H1 (cell line): ENCODE results near the gene PASD1. TPM values are rescaled to one million over a fixed set of nuclear protein-coding genes. Genes with fewer than 3 reads are reported as not detected.

Experiments
- CTCF ChIA-PET: fragments of 300-600 bp; sonication (Branson Sonifier 250); formaldehyde crosslinking; loops from one replicate; lab custom pipeline; 2021; ENCODE audit not compliant: partially characterized antibody; lab: Charles Lee
- POLR2A ChIA-PET: fragments of 300-600 bp; sonication (Branson Sonifier 250); formaldehyde crosslinking; loops from one replicate; lab custom pipeline; 2021; ENCODE audit warnings: inconsistent platforms; ENCODE audit not compliant: partially characterized antibody; lab: Charles Lee
- DNase-seq, 2 experiments: peaks; one replicate each; pipeline versions ENCODE4 v3.0.0 to v3.0.0-alpha.2; 2010 to 2022; ENCODE audit warnings: low spot score in 2 of 2, low read depth in 1 of 2, mixed read lengths in 1 of 2
- FAIRE-seq: peaks from 2 replicates; lab custom pipeline; 2011; peaks lifted over from hg19 to GRCh38; lab: Jason Lieb, UNC
- H2AFZ ChIP-seq: 2 replicates; pipeline ENCODE4 v1.8.1; 2012; ENCODE audit warnings: low read length, inconsistent platforms
- H2AK5ac ChIP-seq: 2 replicates; pipeline ENCODE4 v1.6.1; 2013; ENCODE audit warnings: low read depth, low read length
- H2BK120ac ChIP-seq: replicated peaks from 2 replicates; pipeline ENCODE3; 2013; ENCODE audit warnings: low read depth, low read length, inconsistent platforms
- H2BK12ac ChIP-seq: 2 replicates; pipeline ENCODE4 v1.6.1; 2013; ENCODE audit warnings: low read depth, low read length
- H2BK15ac ChIP-seq: 2 replicates; pipeline ENCODE4 v1.6.1; 2013; ENCODE audit warnings: low read length
- H2BK20ac ChIP-seq: 2 replicates; pipeline ENCODE4 v1.6.1; 2013; ENCODE audit warnings: low read length
- H2BK5ac ChIP-seq: 2 replicates; pipeline ENCODE4 v1.6.1; 2013; ENCODE audit warnings: low read depth, low read length
- H3K14ac ChIP-seq: 2 replicates; pipeline ENCODE4 v1.6.1; 2013; ENCODE audit warnings: inconsistent platforms; ENCODE audit not compliant: insufficient read length
- H3K18ac ChIP-seq: 2 replicates; pipeline ENCODE4 v1.6.1; 2013; ENCODE audit warnings: low read length; ENCODE audit errors: extremely low read depth
- H3K23ac ChIP-seq: 2 replicates; pipeline ENCODE4 v1.6.1; 2013; ENCODE audit warnings: inconsistent platforms; ENCODE audit not compliant: insufficient read length
- H3K23me2 ChIP-seq: 2 replicates; pipeline ENCODE4 v1.6.1; 2013; ENCODE audit warnings: low read depth, low read length
- H3K27ac ChIP-seq: 2 replicates; pipeline ENCODE4 v1.6.1; 2011; ENCODE audit warnings: low read depth, low read length, inconsistent platforms
- H3K27me3 ChIP-seq, 4 experiments: replicated peaks in 1 of 4; 1 replicate in 1 of 4; 2 replicates in 3 of 4; pipeline versions ENCODE4 v1.6.1 to v1.8.1; 2011 to 2013; ENCODE audit warnings: low read length in 3 of 4, mild to moderate bottlenecking in 3 of 4, inconsistent platforms in 2 of 4, mixed read lengths in 2 of 4, moderate library complexity in 1 of 4; ENCODE audit not compliant: control insufficient read depth in 3 of 4, insufficient read depth in 3 of 4; ENCODE audit errors: extremely low read depth in 1 of 4
- H3K36me3 ChIP-seq, 4 experiments: 2 replicates each; pipeline versions ENCODE4 v1.6.1 to v1.8.1; 2011 to 2013; ENCODE audit warnings: mild to moderate bottlenecking in 4 of 4, low read length in 3 of 4, moderate library complexity in 2 of 4, control low read depth in 1 of 4, inconsistent platforms in 1 of 4; ENCODE audit not compliant: insufficient read depth in 4 of 4, control insufficient read depth in 2 of 4
- H3K4ac ChIP-seq: replicated peaks from 2 replicates; pipeline ENCODE3; 2013; ENCODE audit warnings: low read length, low read depth, mixed read lengths, inconsistent platforms; ENCODE audit not compliant: insufficient read length
- H3K4me1 ChIP-seq, 4 experiments: replicated peaks in 1 of 4; 1 replicate in 1 of 4; 2 replicates in 3 of 4; pipeline versions ENCODE4 v1.6.1 to v1.8.1; 2011 to 2013; ENCODE audit warnings: low read length in 3 of 4, inconsistent platforms in 2 of 4, mixed read lengths in 1 of 4; ENCODE audit not compliant: insufficient read depth in 4 of 4, control insufficient read depth in 3 of 4
- H3K4me2 ChIP-seq, 2 experiments: 2 replicates each; pipeline versions ENCODE4 v1.6.1 to v1.8.1; 2011 to 2013; ENCODE audit warnings: low read depth in 2 of 2, low read length in 2 of 2, control low read depth in 1 of 2, inconsistent platforms in 1 of 2, mild to moderate bottlenecking in 1 of 2; ENCODE audit not compliant: insufficient read depth in 1 of 2
- H3K4me3 ChIP-seq, 4 experiments: fragments of 200-600, 300-600 bp in 1 of 4; sonication (generic), shearing (Covaris generic), sonication (Bioruptor Twin) in 1 of 4; 2 replicates each; pipeline versions ENCODE4 v1.5.1 to v1.8.1; 2011 to 2016; ENCODE audit warnings: low read length in 4 of 4, low read depth in 3 of 4, control low read depth in 2 of 4, inconsistent platforms in 2 of 4, mild to moderate bottlenecking in 2 of 4, mixed read lengths in 1 of 4, moderate library complexity in 1 of 4; ENCODE audit not compliant: insufficient read depth in 2 of 4; ENCODE audit errors: extremely low read depth in 1 of 4
- H3K56ac ChIP-seq: replicated peaks from 2 replicates; pipeline ENCODE3; 2013; ENCODE audit warnings: low read depth, mild to moderate bottlenecking, mixed read lengths, low read length, inconsistent platforms; ENCODE audit not compliant: insufficient read length
- H3K79me1 ChIP-seq: 2 replicates; pipeline ENCODE4 v1.6.1; 2013; ENCODE audit warnings: low read depth, low read length, control low read depth
- H3K79me2 ChIP-seq, 2 experiments: 2 replicates each; pipeline versions ENCODE4 v1.6.1 to v1.8.1; 2012 to 2013; ENCODE audit warnings: low read length in 2 of 2, mild to moderate bottlenecking in 2 of 2, inconsistent platforms in 1 of 2; ENCODE audit not compliant: insufficient read depth in 2 of 2, control insufficient read depth in 1 of 2
- H3K9ac ChIP-seq, 4 experiments: replicated peaks in 1 of 4; 1 replicate in 1 of 4; 2 replicates in 3 of 4; pipeline versions ENCODE4 v1.6.1 to v1.8.1; 2011 to 2013; ENCODE audit warnings: low read depth in 3 of 4, low read length in 3 of 4, control low read depth in 2 of 4, mild to moderate bottlenecking in 2 of 4, moderate library complexity in 2 of 4, inconsistent platforms in 1 of 4; ENCODE audit errors: extremely low read depth in 1 of 4
- H3K9me3 ChIP-seq, 2 experiments: 2 replicates each; pipeline versions ENCODE4 v1.6.1 to v1.8.1; 2012 to 2013; ENCODE audit warnings: mild to moderate bottlenecking in 2 of 2, moderate library complexity in 2 of 2, control low read depth in 1 of 2, inconsistent platforms in 1 of 2, low read depth in 1 of 2, low read length in 1 of 2, mixed read lengths in 1 of 2; ENCODE audit not compliant: insufficient read depth in 2 of 2
- H4K20me1 ChIP-seq, 2 experiments: replicated peaks in 1 of 2; 2 replicates each; pipeline versions ENCODE3 to v1.8.1; 2011 to 2013; ENCODE audit warnings: inconsistent platforms in 2 of 2, low read length in 2 of 2, mild to moderate bottlenecking in 1 of 2; ENCODE audit not compliant: insufficient read depth in 2 of 2, control insufficient read depth in 1 of 2
- H4K5ac ChIP-seq: 2 replicates; pipeline ENCODE4 v1.6.1; 2013; ENCODE audit warnings: low read length, low read depth, mixed read lengths, inconsistent platforms; ENCODE audit not compliant: insufficient read length
- H4K8ac ChIP-seq: 2 replicates; pipeline ENCODE4 v1.8.0; 2013; ENCODE audit warnings: mild to moderate bottlenecking, moderate library complexity, low read length, inconsistent platforms; ENCODE audit not compliant: insufficient read depth; ENCODE audit errors: extremely low read depth
- H4K91ac ChIP-seq: replicated peaks from 2 replicates; pipeline ENCODE3; 2013; ENCODE audit warnings: low read length, mixed read lengths, inconsistent platforms; ENCODE audit not compliant: insufficient read length
- WGBS, 2 experiments: shearing (Covaris generic) in 1 of 2; methylation state at CpG; one replicate each; pipeline versions ENCODE4 v1.1.6 to v1.1.7; 2013 to 2015; ENCODE audit warnings: low lambda C conversion rate in 2 of 2, mixed read lengths in 2 of 2, inconsistent platforms in 1 of 2, low coverage in 1 of 2, missing lambda C conversion rate in 1 of 2; ENCODE audit not compliant: insufficient replicate concordance in 2 of 2, insufficient coverage in 1 of 2, insufficient read length in 1 of 2; ENCODE audit errors: extremely low coverage in 1 of 2, missing lambda C conversion rate in 1 of 2; 5-methylcytosine and 5-hydroxymethylcytosine counted together
- polyA plus RNA-seq, 7 experiments: library from polyadenylated mRNA; depleted of rRNA in 3 of 7; stranded (reverse) in 5 of 7; unstranded in 2 of 7; fragments of >200 nt in 5 of 7; fragments of 200-250 nt in 2 of 7; gene quantifications; 1 replicate in 5 of 7; 2 replicates in 1 of 7; 4 replicates in 1 of 7; pipeline versions ENCODE4 v1.2.1 to v1.2.3, GENCODE V29; 2011 to 2013; ENCODE audit warnings: missing spikeins in 2 of 7, mixed read lengths in 2 of 7
- total RNA-seq: library from RNA; stranded (reverse); fragmentation: NEBNext Ultra II Directional; extraction: Animal tissue kit (Norgen Biotek cat#: 25700); gene quantifications from 2 replicates; pipeline ENCODE4 v1.2.1, GENCODE V29; 2021
- TF ChIP-seq, protein P1 (sequence below): IDR thresholded peaks from 2 replicates; pipeline ENCODE4 v1.6.1; 2011; ENCODE audit warnings: low read depth, mild to moderate bottlenecking, low read length; ENCODE audit not compliant: insufficient read depth

Gene PASD1
- total and polyA plus RNA-seq, 2 of the 8 experiments (the other 6 are each of a cell fraction or from before 2014, with no cell fraction given): 0.03 to 0.09 TPM

- Histone ChIP-seq H2BK5ac (no peak overlapping the region), H3K27ac (no peak overlapping the region), H3K56ac (no peak overlapping the region), H3K79me1 (no peaks in the 10 kb centered on the region), H2AFZ (no peak overlapping the region), H3K23me2 (no peaks in the 10 kb centered on the region), H2BK12ac (no peak overlapping the region), H3K4me1 (0 out of 7 replicates have a peak, but pooled peaks cover 0 to 2% (median 0%) of the 10 kb centered on the region in 4 experiments), H3K14ac (no peak overlapping the region), H4K91ac (no peak overlapping the region), H3K23ac (no peak overlapping the region), H3K9me3 (no peaks in the 10 kb centered on the region), H2BK20ac (no peak overlapping the region), H3K36me3 (no peaks in the 10 kb centered on the region), H3K18ac (no peak overlapping the region), H3K4ac (no peak overlapping the region), H2BK15ac (no peak overlapping the region), H4K5ac (no peak overlapping the region), H3K79me2 (no peaks in the 10 kb centered on the region), H3K27me3 (no peaks in the 10 kb centered on the region), H2BK120ac (no peak overlapping the region), H4K20me1 (no peaks in the 10 kb centered on the region), H3K4me3 (no peak overlapping the region), H4K8ac (no peak overlapping the region), H2AK5ac (no peak overlapping the region), H3K9ac (no peak overlapping the region), H3K4me2 (no peak overlapping the region)
- ChIA-PET CTCF (no interaction called here), POLR2A (no interaction called here)
- TF ChIP-seq, protein P1, sequence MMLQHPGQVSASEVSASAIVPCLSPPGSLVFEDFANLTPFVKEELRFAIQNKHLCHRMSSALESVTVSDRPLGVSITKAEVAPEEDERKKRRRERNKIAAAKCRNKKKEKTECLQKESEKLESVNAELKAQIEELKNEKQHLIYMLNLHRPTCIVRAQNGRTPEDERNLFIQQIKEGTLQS: no peak
- FAIRE-seq (no peak), DNase-seq (no peak)
- 91% methylated on average over 1 of the region's 2 CpGs; no CpG with 5 or more reads in 1 of the 2 experiments for WGBS, 2 experiments
These were observed 46.1 kb upstream of the PASD1 start for GRCh38 chrX:151517421-151517820.
